ENCODE data around the gene EPHX1. TPM values are rescaled to one million over a fixed set of nuclear protein-coding genes. Genes with fewer than 3 reads are reported as not detected.
A peak's percentile ranks its signal among the peaks of the same experiment; 100 is the strongest.

The EPHX1 gene
- total and polyA plus RNA-seq, 2 donors (not counting 1 experiment from before 2014, with no cell fraction given): 0.75 to 4.2 TPM

DNA sequence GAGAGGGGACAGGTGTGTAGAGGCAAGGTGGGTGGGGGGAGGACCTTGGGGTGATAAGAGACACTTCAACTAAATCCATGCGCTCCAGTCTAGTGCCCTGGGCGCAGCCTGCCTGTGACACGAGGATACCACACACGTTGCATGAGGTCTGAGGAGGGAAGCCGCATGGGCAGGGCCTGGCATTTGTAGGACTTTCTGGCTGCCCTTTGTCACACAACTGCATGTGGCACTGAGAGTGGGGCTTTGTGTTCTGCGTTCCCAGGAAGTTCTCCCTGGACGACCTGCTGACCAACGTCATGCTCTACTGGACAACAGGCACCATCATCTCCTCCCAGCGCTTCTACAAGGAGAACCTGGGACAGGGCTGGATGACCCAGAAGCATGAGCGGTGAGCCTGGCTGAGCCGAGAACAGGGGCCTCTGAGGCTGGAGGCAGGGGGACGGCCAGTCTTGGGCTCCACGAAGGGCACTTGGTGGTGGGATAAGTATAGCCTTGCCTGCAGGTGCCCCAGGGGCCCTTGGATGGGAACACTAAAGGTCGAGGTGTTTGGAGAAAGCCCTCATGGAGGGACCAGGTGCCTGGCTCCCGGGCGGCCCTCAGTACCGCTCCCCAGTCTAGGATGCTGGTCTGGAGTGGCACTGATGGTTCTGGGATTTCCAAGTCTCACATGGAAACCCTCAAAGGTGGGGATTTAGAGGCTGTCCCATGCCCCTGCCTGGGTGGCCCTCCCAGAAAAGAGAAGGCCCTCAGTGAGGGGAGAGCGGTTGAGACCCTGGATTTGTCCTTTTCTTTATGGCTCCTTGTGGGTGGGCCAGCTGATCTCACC, 34.5 kb downstream of the EPHX1 start:
- TF ChIP-seq EZH2 (IDR thresholded peaks at IDR 0.05; ENCODE audit: borderline replicate concordance, insufficient read depth, low read depth, low read length, poor library complexity, severe bottlenecking): no peak
- TF ChIP-seq, protein P1, sequence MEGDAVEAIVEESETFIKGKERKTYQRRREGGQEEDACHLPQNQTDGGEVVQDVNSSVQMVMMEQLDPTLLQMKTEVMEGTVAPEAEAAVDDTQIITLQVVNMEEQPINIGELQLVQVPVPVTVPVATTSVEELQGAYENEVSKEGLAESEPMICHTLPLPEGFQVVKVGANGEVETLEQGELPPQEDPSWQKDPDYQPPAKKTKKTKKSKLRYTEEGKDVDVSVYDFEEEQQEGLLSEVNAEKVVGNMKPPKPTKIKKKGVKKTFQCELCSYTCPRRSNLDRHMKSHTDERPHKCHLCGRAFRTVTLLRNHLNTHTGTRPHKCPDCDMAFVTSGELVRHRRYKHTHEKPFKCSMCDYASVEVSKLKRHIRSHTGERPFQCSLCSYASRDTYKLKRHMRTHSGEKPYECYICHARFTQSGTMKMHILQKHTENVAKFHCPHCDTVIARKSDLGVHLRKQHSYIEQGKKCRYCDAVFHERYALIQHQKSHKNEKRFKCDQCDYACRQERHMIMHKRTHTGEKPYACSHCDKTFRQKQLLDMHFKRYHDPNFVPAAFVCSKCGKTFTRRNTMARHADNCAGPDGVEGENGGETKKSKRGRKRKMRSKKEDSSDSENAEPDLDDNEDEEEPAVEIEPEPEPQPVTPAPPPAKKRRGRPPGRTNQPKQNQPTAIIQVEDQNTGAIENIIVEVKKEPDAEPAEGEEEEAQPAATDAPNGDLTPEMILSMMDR (IDR thresholded peaks at IDR 0.05): no peak

More for the DNA sequence above, 34.5 kb downstream of the EPHX1 start:
- DNase-seq (no peak), ATAC-seq (ENCODE audit: low read depth) (no peak)
- Mint-ChIP-seq H3K9me3 (ENCODE audit: insufficient read depth) (no peaks in the 10 kb centered on the region), H3K27me3 (no peaks in the 10 kb centered on the region), H3K27ac (peak overlapping the region; percentile 74), H3K4me3 (no peak overlapping the region), H3K4me1 (peaks cover 35% of the 10 kb centered on the region)
- intact Hi-C loops (cut with micrococcal nuclease): loop anchor here (5.0 kb wide), 3 partner anchors 133 to 417 kb away; partner anchors contain the start of gene LBR
- Histone ChIP-seq H3K27ac (ENCODE audit: low read length in 2 of 2) (no peak overlapping the region), H3K27me3 (replicated peaks in 1 of 4; ENCODE audit: control extremely low read depth in 1 of 4, control insufficient read depth in 3 of 4, insufficient read depth in 4 of 4, low read length in 3 of 4) (no peaks in the 10 kb centered on the region), H4K20me1 (ENCODE audit: control insufficient read depth, insufficient read depth, low read length, poor library complexity, severe bottlenecking) (peaks cover 6% of the 10 kb centered on the region), H3K9me3 (ENCODE audit: control extremely low read depth in 1 of 3, control insufficient read depth in 2 of 3, insufficient read depth in 1 of 3, low read length in 2 of 3) (no peaks in the 10 kb centered on the region), H3K4me3 (ENCODE audit: control extremely low read depth in 1 of 5, extremely low read depth in 1 of 5, insufficient read depth in 1 of 5, low read depth in 2 of 5, low read length in 4 of 5) (no peak overlapping the region), H3K9ac (ENCODE audit: low read length) (no peak overlapping the region), H3K4me1 (ENCODE audit: control insufficient read depth in 2 of 2, insufficient read depth in 2 of 2, low read length in 2 of 2) (peaks cover 31 to 36% of the 10 kb centered on the region in 2 donors), H3K36me3 (replicated peaks in 1 of 2; ENCODE audit: control extremely low read depth in 1 of 2, control insufficient read depth in 1 of 2, extremely low read depth in 1 of 2, insufficient read depth in 2 of 2, low read length in 1 of 2) (peaks cover 0 to 15% of the 10 kb centered on the region in 2 experiments), H3K4me2 (replicated peaks; ENCODE audit: low read depth, low read length, poor library complexity, severe bottlenecking) (no peak overlapping the region), H2AFZ (ENCODE audit: insufficient read depth, low read depth, low read length, poor library complexity, severe bottlenecking) (no peak overlapping the region), H3K79me2 (ENCODE audit: control insufficient read depth, insufficient read depth, low read length) (no peaks in the 10 kb centered on the region)
- ChIA-PET CTCF (interaction anchor here (0.8 to 2.1 kb wide), 2 partner anchors 22 to 39 kb away, joined by 3 to 6 read pairs; partner anchors contain the start of gene TMEM63A), POLR2A (interaction anchor here (0.5 kb wide), 2 partner anchors 50 to 161 kb away, joined by 3 to 6 read pairs; no protein-coding TSS in a partner anchor)
- 99% methylated on average over 18 of the region's 18 CpGs for WGBS (ENCODE audit: insufficient coverage)
